RPMI8226 (cell line): ENCODE results near the gene CDYL.

Experiments
- DNase-seq: peaks from one replicate; pipeline ENCODE4 v3.0.0-alpha.2; 2015

Gene CDYL

GRCh38 chr6:4913705-4914419 lies 137.7 kb downstream of the CDYL start:
- no peak for DNase-seq

- DNase-seq = no peak
Measured at GRCh38 chr6:4914420-4915159, 138.4 kb downstream of the CDYL start.

GRCh38 chr6:4916954-4917561 lies 140.9 kb downstream of the CDYL start:
- no peak for DNase-seq

- DNase-seq = no peak
Measured at GRCh38 chr6:4920914-4921410, 144.8 kb downstream of the CDYL start.

GRCh38 chr6:4922488-4923037 lies 146.4 kb downstream of the CDYL start:
- no peak for DNase-seq

- DNase-seq = no peak
Measured at GRCh38 chr6:4923081-4923480, 146.9 kb downstream of the CDYL start.

- DNase-seq = no peak
Measured at GRCh38 chr6:4924661-4925271, 148.6 kb downstream of the CDYL start.

- no peak for DNase-seq
Measured at GRCh38 chr6:4925580-4925979, 149.4 kb downstream of the CDYL start.

- peak; percentile 43 for DNase-seq
Measured at GRCh38 chr6:4928426-4928825, 152.2 kb downstream of the CDYL start.

GRCh38 chr6:4929097-4929718 lies 153.0 kb downstream of the CDYL start:
- DNase-seq = no peak

GRCh38 chr6:4930025-4930691 lies 154.0 kb downstream of the CDYL start:
- DNase-seq = peak; percentile 53

- DNase-seq = no peak
Measured at GRCh38 chr6:4931530-4932227, 155.5 kb downstream of the CDYL start.

GRCh38 chr6:4932228-4932903 lies 156.2 kb downstream of the CDYL start:
- no peak for DNase-seq

- no peak for DNase-seq
Measured at GRCh38 chr6:4935486-4935885, 159.3 kb downstream of the CDYL start.

GRCh38 chr6:4935975-4936680 lies 159.9 kb downstream of the CDYL start:
- no peak for DNase-seq

- peak; percentile 61 for DNase-seq
Measured at GRCh38 chr6:4936681-4937041, 160.5 kb downstream of the CDYL start.

GRCh38 chr6:4937414-4937813 lies 161.2 kb downstream of the CDYL start:
- DNase-seq = no peak

GRCh38 chr6:4939241-4939640 lies 163.0 kb downstream of the CDYL start:
- DNase-seq = no peak

GRCh38 chr6:4940416-4940815 lies 164.2 kb downstream of the CDYL start:
- DNase-seq = peak; percentile 79
